Measurements from ENCODE around the gene GALP.
"Not testable (repeated sequence)": the region's sequence is repeated elsewhere in the genome, so short reads cannot be mapped to it uniquely, and the experiment has no call there.

The GALP gene

GRCh38 chr19:56148096-56148495 is 27.7 kb upstream of the GALP start:
- no peak for DNase-seq (ENCODE audit: low spot score)

- not testable (repeated sequence) for DNase-seq (ENCODE audit: low spot score)
Measured at GRCh38 chr19:56148955-56149655, 26.7 kb upstream of the GALP start.

- no peak for DNase-seq (ENCODE audit: low spot score)
Measured at GRCh38 chr19:56149656-56150038, 26.2 kb upstream of the GALP start.

- no peak for DNase-seq (ENCODE audit: low spot score)
Measured at GRCh38 chr19:56150358-56150757, 25.4 kb upstream of the GALP start.

- DNase-seq (ENCODE audit: low spot score): no peak
Measured at GRCh38 chr19:56152644-56153043, 23.2 kb upstream of the GALP start.

GRCh38 chr19:56153507-56153906 is 22.3 kb upstream of the GALP start:
- DNase-seq (ENCODE audit: low spot score): no peak

GRCh38 chr19:56155124-56155687 is 20.6 kb upstream of the GALP start:
- DNase-seq (ENCODE audit: low spot score): peak; percentile 50

GRCh38 chr19:56156768-56157167 is 19.0 kb upstream of the GALP start:
- DNase-seq (ENCODE audit: low spot score): no peak

- DNase-seq (ENCODE audit: low spot score): no peak
Measured at GRCh38 chr19:56158170-56158757, 17.5 kb upstream of the GALP start.

- no peak for DNase-seq (ENCODE audit: low spot score)
Measured at GRCh38 chr19:56159009-56159559, 16.7 kb upstream of the GALP start.

- no peak for DNase-seq (ENCODE audit: low spot score)
Measured at GRCh38 chr19:56159622-56160271, 16.1 kb upstream of the GALP start.

GRCh38 chr19:56161534-56161933 is 14.3 kb upstream of the GALP start:
- no peak for DNase-seq (ENCODE audit: low spot score)

GRCh38 chr19:56162258-56162657 is 13.6 kb upstream of the GALP start:
- no peak for DNase-seq (ENCODE audit: low spot score)

- no peak for DNase-seq (ENCODE audit: low spot score)
Measured at GRCh38 chr19:56163097-56163496, 12.7 kb upstream of the GALP start.

- no peak for DNase-seq (ENCODE audit: low spot score)
Measured at GRCh38 chr19:56167064-56167578, 8.7 kb upstream of the GALP start.

- DNase-seq (ENCODE audit: low spot score): no peak
Measured at GRCh38 chr19:56170261-56170660, 5.5 kb upstream of the GALP start.

- DNase-seq (ENCODE audit: low spot score): no peak
Measured at GRCh38 chr19:56174086-56174485, 1.7 kb upstream of the GALP start.

GRCh38 chr19:56174550-56174949 is 1.3 kb upstream of the GALP start:
- no peak for DNase-seq (ENCODE audit: low spot score)

- DNase-seq (ENCODE audit: low spot score): not testable (repeated sequence)
Measured at GRCh38 chr19:56176310-56176709, 502 bp downstream of the GALP start.

GRCh38 chr19:56176881-56177280 is 1.1 kb downstream of the GALP start:
- DNase-seq (ENCODE audit: low spot score): no peak

GRCh38 chr19:56177564-56178243 is 1.9 kb downstream of the GALP start:
- DNase-seq (ENCODE audit: low spot score): no peak

GRCh38 chr19:56189785-56190184 is 14.0 kb downstream of the GALP start:
- no peak for DNase-seq (ENCODE audit: low spot score)
